Activated T-helper 17 cell treated with anti-CD3 and anti-CD28 coated beads, Interleukin-2, amount 50 U/mL, for 72 hours (primary cell): ENCODE data around the gene LYRM4. TPM values are rescaled to one million over a fixed set of nuclear protein-coding genes. Genes with fewer than 3 reads are reported as not detected.

Source experiments
- ATAC-seq: fragments of 150-1000 bp; cut with Tn5 transposase; replicated peaks from 2 replicates; pipeline ENCODE4 v1.10.0; 2021; ENCODE audit warnings: mild to moderate bottlenecking, moderate library complexity
- H3K27ac Mint-ChIP-seq: one replicate; pipeline ENCODE4 v1.8.0; 2022; ENCODE audit warnings: mixed read lengths
- H3K27me3 Mint-ChIP-seq: one replicate; pipeline ENCODE4 v1.8.0; 2022; ENCODE audit warnings: mixed read lengths
- H3K36me3 Mint-ChIP-seq: one replicate; pipeline ENCODE4 v1.8.0; 2022; ENCODE audit warnings: low read depth, mild to moderate bottlenecking, mixed read lengths
- H3K4me1 Mint-ChIP-seq: one replicate; pipeline ENCODE4 v1.8.0; 2022; ENCODE audit warnings: mixed read lengths
- H3K4me3 Mint-ChIP-seq: one replicate; pipeline ENCODE4 v1.8.0; 2022; ENCODE audit warnings: mild to moderate bottlenecking, mixed read lengths
- H3K9me3 Mint-ChIP-seq: one replicate; pipeline ENCODE4 v1.8.0; 2022; ENCODE audit warnings: mixed read lengths
- total RNA-seq, 2 donors: library from RNA; stranded (reverse); gene quantifications; one replicate each; pipeline ENCODE4 v1.2.3, GENCODE V29; 2022

Gene LYRM4
- total RNA-seq, 2 donors from 2014 or later = 34.0 to 64.2 TPM

GRCh38 chr6:5105146-5105545, 155.6 kb downstream of the LYRM4 start:
- no peaks in the 10 kb centered on the region for H3K36me3 Mint-ChIP-seq
- no peaks in the 10 kb centered on the region for H3K4me1 Mint-ChIP-seq
- no peak overlapping the region for H3K4me3 Mint-ChIP-seq
- H3K27ac Mint-ChIP-seq = no peak overlapping the region
- ATAC-seq = no peak
- peaks cover 5% of the 10 kb centered on the region for H3K9me3 Mint-ChIP-seq
- no peaks in the 10 kb centered on the region for H3K27me3 Mint-ChIP-seq

DNA sequence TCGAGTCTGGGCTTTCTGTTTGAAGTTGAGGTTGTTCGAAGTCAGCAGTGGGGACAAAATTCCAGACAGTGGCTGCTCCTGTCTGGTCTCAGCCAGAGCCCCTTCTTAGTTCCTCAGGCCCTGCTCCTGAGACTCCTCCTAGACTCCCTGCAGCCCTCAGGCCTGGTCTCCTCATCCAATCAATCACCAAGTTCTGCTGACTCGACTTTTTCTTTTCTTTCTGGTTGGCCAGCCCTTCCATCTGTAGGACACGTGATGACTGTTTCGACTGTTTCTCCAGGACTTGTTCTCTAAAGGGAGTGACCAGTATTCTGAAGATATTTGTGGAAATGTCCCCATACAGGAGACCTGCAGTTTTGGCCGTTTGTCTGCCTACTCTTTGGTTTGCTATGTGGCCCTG, 156.1 kb downstream of the LYRM4 start:
- Mint-ChIP-seq H3K9me3 (peaks cover 7% of the 10 kb centered on the region), H3K27ac (no peak overlapping the region), H3K4me3 (no peak overlapping the region), H3K36me3 (no peaks in the 10 kb centered on the region), H3K4me1 (no peaks in the 10 kb centered on the region), H3K27me3 (no peaks in the 10 kb centered on the region)
- no peak for ATAC-seq

DNA sequence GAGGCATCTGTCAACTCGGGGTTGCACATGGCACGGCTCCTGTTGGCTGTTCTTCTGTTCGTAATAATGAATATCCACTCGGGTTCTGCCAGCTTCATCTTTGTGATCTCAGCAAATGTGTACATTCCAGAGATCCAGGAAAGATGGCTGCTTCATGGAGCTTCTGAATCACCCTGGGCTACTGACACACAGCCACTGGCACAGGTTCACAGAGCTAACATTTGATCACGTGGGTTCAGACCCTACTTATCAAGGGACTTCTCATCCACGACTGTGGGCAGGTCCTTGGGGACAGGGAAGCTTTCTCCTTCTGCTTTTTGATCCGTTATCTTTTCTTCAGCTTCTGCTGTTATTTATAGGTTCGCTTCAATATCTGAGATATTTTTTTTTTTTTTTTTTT, 157.5 kb downstream of the LYRM4 start:
- no peaks in the 10 kb centered on the region for H3K4me1 Mint-ChIP-seq
- H3K9me3 Mint-ChIP-seq = peaks cover 10% of the 10 kb centered on the region
- no peaks in the 10 kb centered on the region for H3K36me3 Mint-ChIP-seq
- no peak overlapping the region for H3K4me3 Mint-ChIP-seq
- no peak overlapping the region for H3K27ac Mint-ChIP-seq
- ATAC-seq = no peak
- no peaks in the 10 kb centered on the region for H3K27me3 Mint-ChIP-seq

- no peaks in the 10 kb centered on the region for H3K27me3 Mint-ChIP-seq
- no peak for ATAC-seq
- H3K27ac Mint-ChIP-seq = no peak overlapping the region
- no peaks in the 10 kb centered on the region for H3K36me3 Mint-ChIP-seq
- no peaks in the 10 kb centered on the region for H3K4me1 Mint-ChIP-seq
- H3K9me3 Mint-ChIP-seq = peaks cover 10% of the 10 kb centered on the region
- H3K4me3 Mint-ChIP-seq = no peak overlapping the region
Measured at GRCh38 chr6:5102267-5102970, 158.3 kb downstream of the LYRM4 start.

- no peaks in the 10 kb centered on the region for H3K36me3 Mint-ChIP-seq
- no peak overlapping the region for H3K27ac Mint-ChIP-seq
- no peaks in the 10 kb centered on the region for H3K27me3 Mint-ChIP-seq
- no peak overlapping the region for H3K4me3 Mint-ChIP-seq
- no peaks in the 10 kb centered on the region for H3K4me1 Mint-ChIP-seq
- H3K9me3 Mint-ChIP-seq = peaks cover 10% of the 10 kb centered on the region
- ATAC-seq = no peak
Measured at GRCh38 chr6:5100806-5101205, 159.9 kb downstream of the LYRM4 start.

- no peak overlapping the region for H3K27ac Mint-ChIP-seq
- ATAC-seq = no peak
- peaks cover 10% of the 10 kb centered on the region for H3K9me3 Mint-ChIP-seq
- no peak overlapping the region for H3K4me3 Mint-ChIP-seq
- H3K36me3 Mint-ChIP-seq = no peaks in the 10 kb centered on the region
- H3K4me1 Mint-ChIP-seq = no peaks in the 10 kb centered on the region
- H3K27me3 Mint-ChIP-seq = peaks cover 3% of the 10 kb centered on the region
Measured at GRCh38 chr6:5099537-5099936, 161.2 kb downstream of the LYRM4 start.

DNA sequence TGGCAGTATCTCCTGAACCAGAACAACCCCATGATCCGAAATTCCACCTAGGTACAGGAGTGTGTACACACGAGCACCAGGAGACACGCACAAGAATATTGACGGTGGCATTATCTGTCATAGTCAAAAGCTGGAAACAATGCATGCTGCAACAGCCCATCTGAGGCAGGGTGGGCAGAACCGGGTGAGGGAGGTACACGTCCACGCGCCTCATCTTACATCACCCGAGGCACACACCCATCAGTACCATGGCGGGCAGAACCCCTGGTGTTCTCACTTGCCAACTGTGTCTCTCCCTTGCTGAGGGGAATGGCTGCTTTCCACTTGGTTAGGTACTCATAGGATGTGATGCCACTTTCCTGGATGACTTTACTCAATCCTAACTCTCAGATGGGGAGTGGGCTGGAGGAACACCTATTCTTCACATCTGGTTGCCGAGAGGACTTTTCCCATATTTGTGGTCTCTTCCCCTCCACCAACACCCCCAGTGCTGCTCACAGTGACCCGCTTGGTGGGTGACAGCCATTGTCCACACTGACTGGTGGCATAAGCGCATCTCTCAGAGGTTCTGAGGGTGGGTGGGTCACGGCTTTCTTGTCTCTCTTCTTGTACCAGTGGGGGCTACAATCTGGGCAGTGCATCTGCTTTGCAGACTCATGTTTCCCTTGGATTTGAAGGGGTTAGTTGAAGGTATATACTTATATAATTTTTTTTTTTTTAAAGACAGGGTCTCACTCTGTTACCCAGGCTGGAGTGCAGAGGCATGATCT, 162.1 kb downstream of the LYRM4 start:
- Mint-ChIP-seq H3K27ac (no peak overlapping the region), H3K4me3 (no peak overlapping the region), H3K27me3 (peaks cover 5% of the 10 kb centered on the region), H3K9me3 (peaks cover 10% of the 10 kb centered on the region), H3K36me3 (no peaks in the 10 kb centered on the region), H3K4me1 (no peaks in the 10 kb centered on the region)
- ATAC-seq = no peak

DNA sequence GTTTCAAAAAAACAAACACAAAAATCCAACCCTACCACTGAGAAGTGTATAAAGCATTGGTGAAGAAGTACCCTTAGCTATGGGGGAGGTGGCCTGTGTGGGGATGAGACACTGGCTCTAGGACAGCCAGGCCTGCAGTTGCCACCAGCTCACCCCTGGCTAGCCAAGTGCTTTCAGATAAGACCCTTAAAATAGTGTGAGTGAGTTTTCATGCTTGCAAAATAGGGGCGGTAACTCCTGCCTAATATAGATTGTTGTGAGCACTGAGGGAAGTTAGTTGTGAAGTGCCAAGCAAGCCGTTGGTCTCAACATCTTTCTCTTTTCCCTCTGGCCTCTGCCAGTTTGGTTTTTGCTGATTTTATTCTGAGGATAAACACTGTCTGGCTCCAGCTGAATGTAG, 164.3 kb downstream of the LYRM4 start:
- peaks cover 4% of the 10 kb centered on the region for H3K4me1 Mint-ChIP-seq

DNA sequence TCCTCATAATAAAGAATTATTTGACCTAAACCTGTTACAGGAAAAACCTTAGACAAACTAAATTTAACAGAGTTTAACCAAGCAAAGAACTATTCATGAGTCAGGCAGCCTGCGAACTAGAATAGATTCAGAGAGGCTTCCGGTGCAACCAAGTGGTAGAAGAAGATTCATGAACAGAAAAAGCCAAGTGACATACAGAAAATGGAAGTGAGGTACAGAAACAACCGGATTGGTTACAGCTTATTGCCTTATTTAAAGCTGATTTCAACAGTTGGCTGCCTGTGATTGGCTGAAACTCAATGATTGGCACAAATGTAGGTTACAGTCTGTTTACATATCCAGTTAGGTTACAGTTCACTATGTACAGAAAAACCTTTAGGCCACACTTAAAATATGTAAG, 165.5 kb downstream of the LYRM4 start:
- Mint-ChIP-seq H3K27ac (no peak overlapping the region), H3K4me3 (no peak overlapping the region), H3K4me1 (peaks cover 6% of the 10 kb centered on the region), H3K36me3 (no peaks in the 10 kb centered on the region), H3K27me3 (peaks cover 23% of the 10 kb centered on the region), H3K9me3 (peaks cover 5% of the 10 kb centered on the region)
- ATAC-seq = no peak

More for the DNA sequence above, 164.3 kb downstream of the LYRM4 start:
- ATAC-seq = no peak
- no peaks in the 10 kb centered on the region for H3K36me3 Mint-ChIP-seq
- no peak overlapping the region for H3K4me3 Mint-ChIP-seq
- H3K27ac Mint-ChIP-seq = no peak overlapping the region
- H3K9me3 Mint-ChIP-seq = peaks cover 10% of the 10 kb centered on the region
- H3K27me3 Mint-ChIP-seq = peaks cover 15% of the 10 kb centered on the region

GRCh38 chr6:5094327-5094726, 166.4 kb downstream of the LYRM4 start:
- no peak overlapping the region for H3K27ac Mint-ChIP-seq
- ATAC-seq = no peak
- peaks cover 6% of the 10 kb centered on the region for H3K4me1 Mint-ChIP-seq
- H3K4me3 Mint-ChIP-seq = no peak overlapping the region
- no peaks in the 10 kb centered on the region for H3K36me3 Mint-ChIP-seq
- peaks cover 26% of the 10 kb centered on the region for H3K27me3 Mint-ChIP-seq
- no peaks in the 10 kb centered on the region for H3K9me3 Mint-ChIP-seq

GRCh38 chr6:5093231-5094015, 167.3 kb downstream of the LYRM4 start:
- ATAC-seq = no peak
- Mint-ChIP-seq H3K4me1 (peaks cover 6% of the 10 kb centered on the region), H3K27me3 (peaks cover 26% of the 10 kb centered on the region), H3K36me3 (no peaks in the 10 kb centered on the region), H3K27ac (no peak overlapping the region), H3K4me3 (no peak overlapping the region), H3K9me3 (no peaks in the 10 kb centered on the region)

DNA sequence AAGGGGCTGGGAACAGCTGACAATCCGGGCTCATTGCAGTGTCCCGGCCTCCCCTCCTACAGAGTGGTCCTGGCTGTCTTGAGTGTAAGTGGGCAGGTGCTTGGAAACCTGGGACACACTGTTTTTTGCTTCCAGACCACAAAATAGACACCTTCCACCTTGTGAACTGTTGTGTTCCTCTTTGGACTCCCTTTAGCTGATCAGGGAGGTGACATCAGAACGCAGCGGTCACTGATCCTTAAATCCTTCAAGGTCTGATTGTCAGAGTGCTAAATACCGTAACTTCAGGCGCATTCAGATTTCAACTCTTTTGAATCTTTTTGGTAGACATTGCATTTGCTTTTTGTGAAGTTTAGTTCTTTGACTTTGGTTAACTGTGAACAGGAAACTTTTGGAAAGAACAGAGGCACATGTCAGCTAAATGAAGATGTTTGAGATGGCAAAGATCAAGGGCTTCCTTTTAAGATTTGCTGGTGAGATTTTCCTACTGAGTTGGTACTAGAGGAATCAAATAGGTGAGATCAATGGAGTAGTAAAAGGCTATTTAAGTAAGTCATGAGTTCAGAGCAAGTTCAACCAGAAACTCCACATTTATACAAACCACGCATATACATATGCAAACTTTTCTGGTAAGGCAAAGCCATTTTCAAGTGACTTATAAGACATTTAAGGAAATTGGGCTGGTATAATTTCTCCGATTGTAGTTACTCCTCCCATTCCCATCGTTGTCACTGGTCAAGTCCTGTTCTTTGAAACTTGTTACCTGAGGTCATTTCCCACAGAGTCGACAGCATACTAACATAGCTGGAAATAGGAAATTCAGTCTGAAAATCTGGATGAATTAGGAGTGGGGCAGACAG, 169.3 kb downstream of the LYRM4 start:
- no peak for ATAC-seq
- Mint-ChIP-seq H3K4me1 (peaks cover 6% of the 10 kb centered on the region), H3K36me3 (no peaks in the 10 kb centered on the region), H3K9me3 (no peaks in the 10 kb centered on the region), H3K27me3 (peaks cover 36% of the 10 kb centered on the region), H3K27ac (no peak overlapping the region), H3K4me3 (no peak overlapping the region)

GRCh38 chr6:5090603-5091002, 170.1 kb downstream of the LYRM4 start:
- peak; percentile 52 for ATAC-seq
- Mint-ChIP-seq H3K27ac (no peak overlapping the region), H3K27me3 (peaks cover 38% of the 10 kb centered on the region), H3K9me3 (no peaks in the 10 kb centered on the region), H3K4me3 (no peak overlapping the region), H3K4me1 (peaks cover 6% of the 10 kb centered on the region), H3K36me3 (no peaks in the 10 kb centered on the region)
